Activated CD4-positive, alpha-beta T cell treated with anti-CD3 and anti-CD28 coated beads, Interleukin-2, amount 50 U/mL, for 24 hours (primary cell): ENCODE data around the gene MCM10.

Experiments
- DNase-seq, 2 donors: peaks; one replicate each; pipeline ENCODE4 v3.0.0-alpha.2; 2020; ENCODE audit warnings: low read depth in 1 of 2, low spot score in 1 of 2

The MCM10 gene

GRCh38 chr10:13165177-13165576 is 3.8 kb downstream of the MCM10 start:
- DNase-seq, result no peak

GRCh38 chr10:13167568-13167967 is 6.2 kb downstream of the MCM10 start:
- DNase-seq, result no peak

GRCh38 chr10:13168781-13169180 is 7.4 kb downstream of the MCM10 start:
- DNase-seq, result no peak

- no peak for DNase-seq
Measured at GRCh38 chr10:13173616-13174015, 12.3 kb downstream of the MCM10 start.

GRCh38 chr10:13180788-13181187 is 19.4 kb downstream of the MCM10 start:
- DNase-seq, result no peak

- no peak for DNase-seq
Measured at GRCh38 chr10:13182424-13182823, 21.1 kb downstream of the MCM10 start.

GRCh38 chr10:13183625-13184024 is 22.3 kb downstream of the MCM10 start:
- no peak for DNase-seq

GRCh38 chr10:13184276-13184675 is 22.9 kb downstream of the MCM10 start:
- no peak for DNase-seq

GRCh38 chr10:13184730-13185514 is 23.6 kb downstream of the MCM10 start:
- DNase-seq, result no peak

GRCh38 chr10:13187135-13187534 is 25.8 kb downstream of the MCM10 start:
- DNase-seq, result no peak

- DNase-seq, result no peak
Measured at GRCh38 chr10:13188593-13188992, 27.2 kb downstream of the MCM10 start.

- DNase-seq, result no peak
Measured at GRCh38 chr10:13189961-13190360, 28.6 kb downstream of the MCM10 start.

GRCh38 chr10:13190816-13191215 is 29.5 kb downstream of the MCM10 start:
- no peak for DNase-seq

GRCh38 chr10:13191362-13191761 is 30.0 kb downstream of the MCM10 start:
- DNase-seq, result no peak

- no peak for DNase-seq
Measured at GRCh38 chr10:13193637-13194036, 32.3 kb downstream of the MCM10 start.

- DNase-seq, result no peak
Measured at GRCh38 chr10:13195016-13195415, 33.7 kb downstream of the MCM10 start.

- DNase-seq, result no peak
Measured at GRCh38 chr10:13201132-13201531, 39.8 kb downstream of the MCM10 start.

- no peak for DNase-seq
Measured at GRCh38 chr10:13206091-13206490, 44.7 kb downstream of the MCM10 start.

- DNase-seq, result no peak
Measured at GRCh38 chr10:13206546-13207443, 45.4 kb downstream of the MCM10 start.

GRCh38 chr10:13213163-13213562 is 51.8 kb downstream of the MCM10 start:
- DNase-seq, result no peak

- DNase-seq, result no peak
Measured at GRCh38 chr10:13218878-13219277, 57.5 kb downstream of the MCM10 start.
